HepG2 (cell line): ENCODE measurements around the gene ANO6. TPM values are rescaled to one million over a fixed set of nuclear protein-coding genes. Genes with fewer than 3 reads are reported as not detected.

Experiments
- ATAC-seq: fragments of 200-7000 bp; cut with Tn5 transposase; 3 replicates; pipeline ENCODE4 v1.9.1; 2020; ENCODE audit warnings: mild to moderate bottlenecking, moderate library complexity
- BruUV-seq: library from RNA; stranded (reverse); fragments of 400-500 nt; replicated peaks from 2 replicates; lab custom pipeline; 2021; lab: Mats Ljungman, UMichigan
- CTCF ChIA-PET: fragments of 300-600 bp; formaldehyde crosslinking; extraction: SDS; loops from one replicate; lab custom pipeline; 2021; ENCODE audit warnings: low total read pairs, inconsistent platforms, low intra/inter-chr PET ratio; lab: Yijun Ruan, JAX
- POLR2A ChIA-PET: fragments of 350-600 bp; sonication (Branson Sonifier 250); formaldehyde crosslinking; loops from one replicate; lab custom pipeline; 2020; ENCODE audit warnings: antibody characterized with exemption, inconsistent platforms; lab: Yijun Ruan, JAX
- DNase-seq: peaks from one replicate; pipeline ENCODE4 v3.0.0-alpha.2; 2015; ENCODE audit warnings: low spot score
- FAIRE-seq: peaks from 3 replicates; lab custom pipeline; 2011; peaks lifted over from hg19 to GRCh38; lab: Jason Lieb, UNC
- H2AFZ ChIP-seq: one replicate; pipeline ENCODE4 v1.6.1; 2011; ENCODE audit warnings: low read length, inconsistent platforms
- H3K27ac ChIP-seq: fragments of 300-600 bp; 3 replicates; pipeline ENCODE4 v1.8.0; 2011; ENCODE audit warnings: mixed run types, mild to moderate bottlenecking, mixed read lengths, low read length, inconsistent platforms; ENCODE audit not compliant: insufficient read depth; ENCODE audit errors: extremely low read length
- H3K27me3 ChIP-seq, 2 experiments: fragments of 200-600 bp in 1 of 2; 2 replicates in 1 of 2; 3 replicates in 1 of 2; pipeline versions ENCODE4 v1.6.0 to v1.8.0; 2011; ENCODE audit warnings: low read length in 2 of 2, mild to moderate bottlenecking in 2 of 2, moderate library complexity in 2 of 2, inconsistent platforms in 1 of 2; ENCODE audit not compliant: insufficient read depth in 2 of 2, control insufficient read depth in 1 of 2
- H3K36me3 ChIP-seq, 2 experiments: fragments of 200-600 bp in 1 of 2; replicated peaks in 1 of 2; 2 replicates in 1 of 2; 3 replicates in 1 of 2; pipeline versions ENCODE4 v1.5.1 to v1.8.0; 2011; ENCODE audit warnings: low read length in 2 of 2, inconsistent platforms in 1 of 2; ENCODE audit not compliant: insufficient read depth in 2 of 2, control insufficient read depth in 1 of 2
- H3K4me1 ChIP-seq: 2 replicates; pipeline ENCODE4 v1.5.1; 2012; ENCODE audit warnings: low read length, inconsistent platforms; ENCODE audit not compliant: insufficient read depth
- H3K4me2 ChIP-seq: 2 replicates; pipeline ENCODE4 v1.6.0; 2011; ENCODE audit warnings: low read depth, low read length, inconsistent platforms
- H3K4me3 ChIP-seq, 3 experiments: fragments of 200-600 bp in 1 of 3; sonication (generic), shearing (Covaris generic) in 1 of 3; replicated peaks in 1 of 3; 2 replicates each; pipeline ENCODE4 v1.5.1; 2011 to 2016; ENCODE audit warnings: low read length in 3 of 3, inconsistent platforms in 2 of 3, low read depth in 2 of 3, mild to moderate bottlenecking in 2 of 3, control low read depth in 1 of 3, mixed read lengths in 1 of 3; ENCODE audit not compliant: insufficient read depth in 1 of 3
- H3K79me2 ChIP-seq: one replicate; pipeline ENCODE4 v1.6.1; 2011; ENCODE audit warnings: low read length, inconsistent platforms; ENCODE audit not compliant: insufficient read depth
- H3K9ac ChIP-seq: 2 replicates; pipeline ENCODE4 v1.6.0; 2011; ENCODE audit warnings: mild to moderate bottlenecking, low read depth, low read length, inconsistent platforms; ENCODE audit not compliant: insufficient read depth
- H3K9me3 ChIP-seq: 2 replicates; pipeline ENCODE4 v1.5.1; 2012; ENCODE audit warnings: mild to moderate bottlenecking, low read length
- H4K20me1 ChIP-seq: 2 replicates; pipeline ENCODE4 v1.6.0; 2011; ENCODE audit warnings: inconsistent platforms, mild to moderate bottlenecking, low read length, moderate library complexity; ENCODE audit not compliant: insufficient read depth
- ATF2 ChIP-seq: sonication (generic); formaldehyde crosslinking; IDR thresholded peaks from 2 replicates; pipeline ENCODE4 v1.4.0; 2020; ENCODE audit warnings: missing genetic modification reagents
- BHLHE40 ChIP-seq: IDR thresholded peaks from 2 replicates; pipeline ENCODE4 v1.6.1; 2011; ENCODE audit warnings: low read length, improper control_type of control experiment
- E2F1 ChIP-seq: sonication (generic); formaldehyde crosslinking; IDR thresholded peaks from 2 replicates; pipeline ENCODE4 v1.5.0; 2020; ENCODE audit warnings: missing genetic modification reagents
- GFI1 ChIP-seq: sonication (generic); formaldehyde crosslinking; IDR thresholded peaks from 2 replicates; pipeline ENCODE4 v1.5.0; 2020; ENCODE audit warnings: missing genetic modification reagents, mild to moderate bottlenecking, borderline replicate concordance
- LBX2 ChIP-seq: sonication (generic); formaldehyde crosslinking; IDR thresholded peaks from 2 replicates; pipeline ENCODE4 v1.5.0; 2020; ENCODE audit warnings: missing genetic modification reagents, mild to moderate bottlenecking, borderline replicate concordance
- NCOA5 ChIP-seq: sonication (generic); formaldehyde crosslinking; IDR thresholded peaks from 2 replicates; pipeline ENCODE4 v1.4.0; 2020; ENCODE audit warnings: missing genetic modification reagents
- NR3C1 ChIP-seq: sonication (generic); formaldehyde crosslinking; IDR thresholded peaks from 2 replicates; pipeline ENCODE4 v1.4.0; 2020; ENCODE audit warnings: missing genetic modification reagents
- NRL ChIP-seq: sonication (generic); formaldehyde crosslinking; IDR thresholded peaks from 2 replicates; pipeline ENCODE4 v1.5.0; 2020; ENCODE audit warnings: missing genetic modification reagents, mild to moderate bottlenecking, moderate library complexity, borderline replicate concordance
- POLR2AphosphoS2 ChIP-seq: IDR thresholded peaks from 2 replicates; pipeline ENCODE4 v1.6.1; 2011; ENCODE audit warnings: low read depth, low read length, improper control_type of control experiment
- SP2 ChIP-seq: sonication (generic); formaldehyde crosslinking; IDR thresholded peaks from 2 replicates; pipeline ENCODE4 v1.5.1; 2020; ENCODE audit warnings: mild to moderate bottlenecking, missing genetic modification reagents
- ZNF136 ChIP-seq: sonication (generic); formaldehyde crosslinking; IDR thresholded peaks from 2 replicates; pipeline ENCODE4 v1.8.1; 2022; ENCODE audit warnings: low read depth, mild to moderate bottlenecking, moderate library complexity, missing genetic modification reagents
- ZNF333 ChIP-seq: sonication (generic); formaldehyde crosslinking; IDR thresholded peaks from 2 replicates; pipeline ENCODE4 v1.4.0; 2020; ENCODE audit warnings: mild to moderate bottlenecking, missing genetic modification reagents, borderline replicate concordance
- ZNF543 ChIP-seq: sonication (generic); formaldehyde crosslinking; IDR thresholded peaks from 2 replicates; pipeline ENCODE4 v1.4.0; 2020; ENCODE audit warnings: mild to moderate bottlenecking, missing genetic modification reagents
- ZNF781 ChIP-seq: sonication (generic); formaldehyde crosslinking; IDR thresholded peaks from 2 replicates; pipeline ENCODE4 v1.5.1; 2020; ENCODE audit warnings: borderline replicate concordance, mild to moderate bottlenecking, missing genetic modification reagents; ENCODE audit errors: not compliant biosample characterization
- WGBS: methylation state at CpG from one replicate; pipeline ENCODE4 v1.1.6; 2017; ENCODE audit warnings: low lambda C conversion rate; 5-methylcytosine and 5-hydroxymethylcytosine counted together
- in situ Hi-C: cut with HindIII; loops from 2 replicates; pipeline ENCODE4 v1.10.0; 2017; ENCODE audit warnings: low pct_unique_long_range_greater_than_20kb; ENCODE audit not compliant: extremely low pct_ligation_motif_present
- intact Hi-C: fragments of 100-400 bp; cut with micrococcal nuclease; formaldehyde crosslinking; loops from one replicate; pipeline ENCODE4 v1.10.0; 2022; ENCODE audit not compliant: unreplicated experiment
- polyA plus RNA-seq, 8 experiments: library from polyadenylated mRNA; depleted of rRNA in 3 of 8; stranded (reverse) in 7 of 8; unstranded in 1 of 8; fragments of >200 nt; fragmentation: Illumina TruSeq in 4 of 8; extraction: Trizol in 4 of 8; gene quantifications; 2 replicates each; pipeline versions ENCODE4 v1.2.1 to v1.2.3, GENCODE V29; 2011 to 2016; ENCODE audit warnings: low read depth in 4 of 8, missing spikeins in 1 of 8, mixed read lengths in 1 of 8; ENCODE audit not compliant: insufficient read depth in 1 of 8
- total RNA-seq, 5 experiments: library from RNA; depleted of rRNA; stranded (reverse); fragments of >200 nt; fragmentation: Illumina TruSeq; extraction: Trizol; gene quantifications; 2 replicates each; pipeline ENCODE4 v1.2.3, GENCODE V29; 2016; ENCODE audit warnings: low read depth in 1 of 5
- TF ChIP-seq, protein P1 (sequence below): sonication (generic); formaldehyde crosslinking; IDR thresholded peaks from 2 replicates; pipeline ENCODE4 v1.5.1; 2020; ENCODE audit warnings: missing genetic modification reagents, mild to moderate bottlenecking, borderline replicate concordance

ANO6 gene
- total and polyA plus RNA-seq, 2 of the 13 experiments (the other 11 are each of a cell fraction or from before 2014, with no cell fraction given), result 37.8 to 57.1 TPM

DNA sequence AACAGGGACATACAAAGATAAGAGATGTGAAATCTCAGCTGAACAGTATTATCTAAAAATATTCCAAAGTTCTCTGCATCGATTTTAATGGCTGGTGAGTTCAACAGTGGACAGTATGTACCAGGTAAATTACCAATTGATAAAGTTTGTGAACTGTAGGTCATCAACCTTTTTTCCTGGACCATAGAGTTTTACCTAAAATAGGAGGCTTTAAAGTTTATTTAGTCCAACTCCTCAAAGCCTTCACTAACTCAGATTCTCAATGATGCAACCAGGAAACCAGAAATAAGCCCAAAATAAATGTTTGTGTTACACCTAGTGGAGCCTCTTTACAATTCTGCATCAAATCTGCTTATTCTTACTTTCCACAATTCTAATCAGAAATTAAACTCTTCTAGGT is 205.8 kb downstream of the ANO6 start:
- no TSS peak for BruUV-seq
- ATAC-seq (no peak), DNase-seq (no peak), FAIRE-seq (no peak)
- no peaks in the 10 kb centered on the region for H3K79me2 ChIP-seq
- H3K27ac ChIP-seq, result no peak overlapping the region
- no peaks in the 10 kb centered on the region for H3K9me3 ChIP-seq
- H3K4me3 ChIP-seq, result no peak overlapping the region
- H2AFZ ChIP-seq, result no peak overlapping the region
- intact Hi-C loops (no loop called here), in situ Hi-C loops (no loop called here)
- no peak overlapping the region for H3K9ac ChIP-seq
- no peak for TF ChIP-seq POLR2AphosphoS2
- no peak for TF ChIP-seq E2F1 (CRISPR knock-in tag)
- no peak for TF ChIP-seq ATF2 (CRISPR knock-in tag)
- no peak for TF ChIP-seq ZNF543 (CRISPR knock-in tag)
- TF ChIP-seq NCOA5 (CRISPR knock-in tag), result no peak
- TF ChIP-seq ZNF781 (CRISPR knock-in tag), result no peak
- TF ChIP-seq NRL, result no peak
- TF ChIP-seq SP2, result no peak
- TF ChIP-seq ZNF333 (CRISPR knock-in tag), result no peak
- TF ChIP-seq BHLHE40, result no peak
- no peak for TF ChIP-seq GFI1
- TF ChIP-seq LBX2 (CRISPR knock-in tag), result no peak
- no peak for TF ChIP-seq NR3C1 (CRISPR knock-in tag)
- no peak for TF ChIP-seq ZNF136 (CRISPR knock-in tag)
- TF ChIP-seq, protein P1, sequence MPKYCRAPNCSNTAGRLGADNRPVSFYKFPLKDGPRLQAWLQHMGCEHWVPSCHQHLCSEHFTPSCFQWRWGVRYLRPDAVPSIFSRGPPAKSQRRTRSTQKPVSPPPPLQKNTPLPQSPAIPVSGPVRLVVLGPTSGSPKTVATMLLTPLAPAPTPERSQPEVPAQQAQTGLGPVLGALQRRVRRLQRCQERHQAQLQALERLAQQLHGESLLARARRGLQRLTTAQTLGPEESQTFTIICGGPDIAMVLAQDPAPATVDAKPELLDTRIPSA (CRISPR knock-in tag), result no peak
- H3K4me1 ChIP-seq, result no peaks in the 10 kb centered on the region
- ChIA-PET CTCF (no interaction called here), POLR2A (no interaction called here)
- peaks cover 20 to 48% of the 10 kb centered on the region in 2 experiments for H3K36me3 ChIP-seq
- no peaks in the 10 kb centered on the region for H4K20me1 ChIP-seq
- H3K4me2 ChIP-seq, result no peak overlapping the region
- 100% methylated on average over 1 of the region's 1 CpG for WGBS
- H3K27me3 ChIP-seq, result no peaks in the 10 kb centered on the region
